Raji (cell line): ENCODE results near the gene ARL15.

Source experiments
- POLR2A ChIP-seq: IDR thresholded peaks from 2 replicates; pipeline ENCODE4 v1.6.1; 2011; ENCODE audit warnings: low read depth, low read length, control low read depth; ENCODE audit not compliant: insufficient read depth

ARL15 gene

DNA sequence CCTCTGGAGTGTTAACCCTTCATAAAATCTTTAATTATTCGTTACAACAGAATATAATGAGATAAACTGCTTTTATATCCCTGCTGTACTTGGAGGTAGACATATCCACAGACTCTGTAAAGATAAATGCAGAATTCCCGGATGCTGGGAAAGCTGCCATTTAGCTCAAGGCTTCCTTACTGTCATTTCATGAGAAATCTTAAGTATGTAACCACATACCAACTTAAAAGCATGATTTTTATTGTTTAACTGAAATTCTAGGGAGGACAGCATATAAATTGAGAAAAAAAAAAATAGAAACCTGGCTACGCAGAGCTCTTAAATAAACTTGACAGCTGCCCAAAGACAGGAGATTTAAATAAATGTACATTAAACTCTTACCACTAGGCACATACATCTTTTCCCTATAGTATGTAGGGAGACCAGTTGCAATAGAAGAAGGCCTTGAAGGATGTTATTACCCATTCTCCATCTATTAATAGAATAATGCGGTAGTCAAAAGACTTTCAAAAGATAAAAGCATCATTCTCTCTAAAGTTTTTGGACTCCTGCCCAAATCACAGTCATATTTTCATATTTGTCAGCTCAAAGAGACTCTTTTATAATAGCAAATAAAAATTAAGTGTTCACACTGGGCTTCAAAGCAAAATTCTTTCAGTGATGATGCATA is 376.1 kb downstream of the ARL15 start:
- TF ChIP-seq POLR2A, result no peak

DNA sequence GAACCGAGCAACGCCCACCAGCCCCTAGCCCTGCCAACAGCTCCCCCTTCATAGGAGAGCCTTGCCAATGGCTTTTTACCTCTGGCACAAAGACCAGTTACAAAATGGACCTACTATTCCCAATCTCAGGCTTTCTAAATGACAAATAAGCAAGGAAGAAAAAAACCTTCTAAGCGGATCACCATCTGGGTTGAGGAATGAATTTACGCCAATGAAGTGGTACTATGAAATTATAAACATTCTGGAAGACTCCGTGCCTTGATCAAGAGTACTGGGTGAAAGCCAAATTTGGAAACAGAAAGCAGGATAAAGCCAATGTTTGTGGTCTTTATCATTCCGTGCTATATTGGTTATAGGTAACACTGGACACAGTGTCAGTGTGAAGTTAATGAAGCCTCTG is 378.0 kb downstream of the ARL15 start:
- TF ChIP-seq POLR2A, result no peak

GRCh38 chr5:53930457-53930856 is 379.9 kb downstream of the ARL15 start:
- no peak for TF ChIP-seq POLR2A

DNA sequence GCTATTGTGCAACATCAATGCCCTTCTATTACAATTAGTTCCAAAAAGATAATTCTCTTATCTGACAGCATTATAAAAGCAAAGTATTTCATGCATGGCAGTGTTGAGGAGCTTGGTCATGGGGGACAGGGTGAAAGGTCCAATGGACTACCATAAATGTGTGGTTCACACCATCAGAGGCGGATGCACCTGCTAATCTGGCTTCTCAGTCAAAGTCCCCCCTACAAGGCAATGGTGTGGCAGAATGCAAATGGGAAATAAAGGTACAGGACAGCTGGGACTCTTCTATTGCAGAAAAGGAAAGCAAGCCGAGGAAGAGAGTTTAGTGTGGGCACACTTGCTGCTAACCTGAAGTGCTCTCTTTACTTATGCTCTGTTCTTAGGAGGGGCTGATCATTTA is 380.8 kb downstream of the ARL15 start:
- no peak for TF ChIP-seq POLR2A

- TF ChIP-seq POLR2A, result no peak
Measured at GRCh38 chr5:53929152-53929551, 381.2 kb downstream of the ARL15 start.

GRCh38 chr5:53928641-53929040 is 381.7 kb downstream of the ARL15 start:
- TF ChIP-seq POLR2A, result no peak

GRCh38 chr5:53927668-53928247 is 382.6 kb downstream of the ARL15 start:
- no peak for TF ChIP-seq POLR2A

- no peak for TF ChIP-seq POLR2A
Measured at GRCh38 chr5:53926026-53926425, 384.3 kb downstream of the ARL15 start.

DNA sequence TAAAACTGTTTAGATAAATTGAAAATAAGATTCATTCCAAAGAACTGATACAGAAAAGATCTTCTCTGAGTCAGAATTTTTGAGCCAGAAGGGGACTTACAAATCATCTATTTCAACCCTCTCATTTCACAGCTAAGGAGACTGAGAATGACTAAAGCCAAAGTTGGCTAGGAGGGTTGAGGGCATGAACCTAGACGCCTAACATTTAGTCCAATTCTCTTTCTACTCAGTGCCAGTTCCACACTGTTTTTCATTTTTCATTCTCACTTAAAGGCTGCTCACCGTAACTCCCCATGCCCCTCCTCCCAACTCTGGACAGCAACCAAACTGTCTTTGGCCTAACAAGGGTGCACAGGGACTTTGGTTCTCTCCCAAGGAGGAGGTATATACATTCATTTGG is 386.0 kb downstream of the ARL15 start:
- no peak for TF ChIP-seq POLR2A

DNA sequence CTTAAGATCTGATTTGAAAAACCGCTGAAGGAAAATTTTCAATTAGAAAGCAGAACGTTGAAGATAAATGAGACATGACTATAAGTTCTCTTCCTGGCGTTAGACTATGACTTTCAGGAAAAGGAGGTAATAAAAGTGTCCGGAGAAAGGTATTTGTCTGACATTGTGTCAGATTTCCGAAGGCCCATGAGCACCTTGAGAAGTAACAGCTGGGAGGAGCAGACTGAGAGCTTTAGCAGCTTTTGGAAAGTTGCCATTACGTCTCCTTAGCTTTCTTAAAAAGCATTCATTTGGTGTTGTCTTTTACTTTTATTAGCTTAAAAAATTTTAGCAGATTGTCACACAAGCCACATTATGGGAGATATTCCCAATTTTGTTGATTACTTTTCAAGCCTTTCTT is 386.4 kb downstream of the ARL15 start:
- TF ChIP-seq POLR2A, result no peak

- TF ChIP-seq POLR2A, result no peak
Measured at GRCh38 chr5:53922508-53923498, 387.6 kb downstream of the ARL15 start.

DNA sequence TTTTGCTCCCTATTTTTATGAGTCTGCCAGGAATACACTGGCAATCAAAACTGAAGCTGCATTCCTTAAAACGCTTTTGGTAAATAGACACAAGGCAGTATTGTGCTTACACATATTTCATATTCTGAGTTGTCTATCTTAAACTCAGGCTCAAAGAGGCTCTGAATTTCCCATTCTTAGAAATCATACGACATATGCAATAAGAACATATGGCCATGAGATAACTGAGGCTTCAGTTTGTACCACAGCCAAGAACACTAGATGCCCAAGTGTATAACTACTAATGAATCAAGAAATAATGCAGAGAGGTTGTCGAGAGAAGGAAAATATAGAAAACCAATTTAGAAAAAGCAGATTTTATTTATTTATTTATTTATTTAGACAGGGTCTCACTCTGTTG is 392.5 kb downstream of the ARL15 start:
- no peak for TF ChIP-seq POLR2A

- TF ChIP-seq POLR2A, result no peak
Measured at GRCh38 chr5:53917095-53917494, 393.3 kb downstream of the ARL15 start.

DNA sequence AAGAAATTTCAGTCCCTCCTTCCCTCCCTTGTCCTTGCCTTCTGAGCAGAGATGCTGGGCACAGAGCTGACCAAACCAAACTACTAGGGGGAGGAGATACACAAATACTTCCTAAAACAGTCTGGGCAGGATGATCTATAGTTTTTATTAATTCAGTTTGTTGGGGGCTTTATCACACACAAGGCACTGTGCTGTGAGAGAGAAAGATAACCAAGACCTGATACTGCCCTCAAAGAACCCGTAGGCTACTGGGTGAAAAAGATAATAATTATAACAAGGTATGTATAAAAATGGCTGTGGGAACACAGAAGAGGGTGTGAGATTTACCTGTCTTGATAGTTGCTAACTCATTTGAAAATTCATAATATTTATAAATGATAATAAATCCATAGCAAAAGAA is 395.3 kb downstream of the ARL15 start:
- no peak for TF ChIP-seq POLR2A

- no peak for TF ChIP-seq POLR2A
Measured at GRCh38 chr5:53913941-53914340, 396.4 kb downstream of the ARL15 start.

DNA sequence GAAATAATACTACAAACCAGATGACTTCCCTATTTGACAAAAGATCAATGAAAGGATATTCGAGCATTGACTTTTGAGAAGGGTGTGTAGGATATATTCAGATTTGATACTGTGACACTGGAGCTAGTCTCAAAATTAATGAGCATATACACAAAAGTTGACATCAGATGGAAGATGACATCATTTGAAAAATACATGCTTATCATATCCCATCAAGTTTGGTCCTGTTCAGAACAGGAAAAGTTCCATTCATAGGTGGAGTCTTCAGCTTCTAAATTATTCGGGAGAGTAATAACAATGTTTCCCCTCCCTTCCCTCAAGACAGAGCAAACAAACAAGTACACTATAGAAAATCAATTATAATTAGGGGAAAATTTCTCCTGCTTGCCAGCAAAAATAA is 401.6 kb downstream of the ARL15 start:
- TF ChIP-seq POLR2A, result no peak
